ENCODE data around the gene CAPN15. TPM values are rescaled to one million over a fixed set of nuclear protein-coding genes. Genes with fewer than 3 reads are reported as not detected.
A peak's percentile ranks its signal among the peaks of the same experiment; 100 is the strongest.

The CAPN15 gene
- total and polyA plus RNA-seq, 9 of the 15 experiments (the other 6 are each of a cell fraction or from before 2014, with no cell fraction given): 0.62 to 111 (median 14.2) TPM

DNA sequence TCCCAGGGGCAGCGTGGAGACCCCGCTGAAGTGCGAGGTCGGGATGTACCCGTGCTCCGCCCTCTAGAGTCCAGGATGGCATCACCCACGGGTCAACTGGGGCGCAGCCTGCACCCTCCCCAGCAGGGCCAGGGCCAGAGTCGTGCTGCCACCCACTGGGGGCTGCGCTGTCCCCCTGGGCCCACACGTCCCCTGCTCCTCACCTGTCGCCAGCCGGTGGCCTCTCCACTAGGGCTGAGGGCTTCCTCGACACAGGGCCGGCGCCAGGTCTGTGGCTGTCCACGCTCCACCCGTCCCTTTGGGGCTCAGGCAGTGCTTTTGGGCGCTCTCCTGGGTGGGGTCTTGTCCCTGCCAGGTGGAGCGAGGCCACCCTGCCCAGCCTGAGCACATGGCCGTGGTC lies 21.1 kb downstream of the CAPN15 start:
- H3K9me1 ChIP-seq (ENCODE audit: control insufficient read depth, insufficient read depth, low read length): no peaks in the 10 kb centered on the region
- DNase-seq (ENCODE audit: extremely low read depth in 1 of 4, low spot score in 3 of 4) (no peak), FAIRE-seq (no peak), ATAC-seq (no peak)
- no peak overlapping the region for H3K27ac ChIP-seq (ENCODE audit: extremely low read depth, low read depth, low read length)
- in situ Hi-C loops (cut with MboI): no loop called here
- no peaks in the 10 kb centered on the region for H3K9me3 ChIP-seq (replicated peaks; ENCODE audit: control insufficient read depth, insufficient read depth, low read depth, low read length)
- intact Hi-C loops (cut with micrococcal nuclease): no loop called here
- TF ChIP-seq POLR2G (IDR thresholded peaks at IDR 0.05; ENCODE audit: low read depth, low read length) (peak; percentile 55), KDM4B (IDR thresholded peaks at IDR 0.05; ENCODE audit: borderline replicate concordance in 2 of 2, low read depth in 1 of 2) (no peak)
- H3K79me2 ChIP-seq (ENCODE audit: control insufficient read depth, insufficient read depth, low read length): peaks cover 43% of the 10 kb centered on the region
- H3K4me3 ChIP-seq: no peak overlapping the region
- CTCF ChIA-PET (ENCODE audit: low intra/inter-chr PET ratio): no interaction called here
- no peak overlapping the region for H2AFZ ChIP-seq (ENCODE audit: low read depth, low read length)
- BruUV-seq (replicated peaks): no TSS peak
- H4K20me1 ChIP-seq (replicated peaks; ENCODE audit: control insufficient read depth, insufficient read depth, low read length): 0 out of 2 replicates have a peak, but pooled peaks cover 7% of the 10 kb centered on the region
- no peak overlapping the region for H3K4me2 ChIP-seq (ENCODE audit: insufficient read depth, low read length)
- POLR2A ChIA-PET: no interaction called here
- peaks cover 0 to 54% of the 10 kb centered on the region in 2 experiments; a peak in 3 of 5 replicates for H3K4me1 ChIP-seq (replicated peaks in 1 of 2; ENCODE audit: control insufficient read depth in 2 of 2, insufficient read depth in 2 of 2, low read length in 2 of 2)
- WGBS (ENCODE audit: insufficient coverage, low coverage, missing lambda C conversion rate): 98% methylated on average over 17 of the region's 21 CpGs
- H3K36me3 ChIP-seq (ENCODE audit: control insufficient read depth, insufficient read depth, low read length): peaks cover 82% of the 10 kb centered on the region; the same call in 1 of the 3 replicates
- H3K9ac ChIP-seq (ENCODE audit: insufficient read depth in 1 of 2, low read depth in 2 of 2, low read length in 2 of 2): no peak overlapping the region; a peak in 1 of 4 replicates
- H3K27me3 ChIP-seq (ENCODE audit: control insufficient read depth in 2 of 2, insufficient read depth in 2 of 2, low read length in 2 of 2): no peaks in the 10 kb centered on the region

DNA sequence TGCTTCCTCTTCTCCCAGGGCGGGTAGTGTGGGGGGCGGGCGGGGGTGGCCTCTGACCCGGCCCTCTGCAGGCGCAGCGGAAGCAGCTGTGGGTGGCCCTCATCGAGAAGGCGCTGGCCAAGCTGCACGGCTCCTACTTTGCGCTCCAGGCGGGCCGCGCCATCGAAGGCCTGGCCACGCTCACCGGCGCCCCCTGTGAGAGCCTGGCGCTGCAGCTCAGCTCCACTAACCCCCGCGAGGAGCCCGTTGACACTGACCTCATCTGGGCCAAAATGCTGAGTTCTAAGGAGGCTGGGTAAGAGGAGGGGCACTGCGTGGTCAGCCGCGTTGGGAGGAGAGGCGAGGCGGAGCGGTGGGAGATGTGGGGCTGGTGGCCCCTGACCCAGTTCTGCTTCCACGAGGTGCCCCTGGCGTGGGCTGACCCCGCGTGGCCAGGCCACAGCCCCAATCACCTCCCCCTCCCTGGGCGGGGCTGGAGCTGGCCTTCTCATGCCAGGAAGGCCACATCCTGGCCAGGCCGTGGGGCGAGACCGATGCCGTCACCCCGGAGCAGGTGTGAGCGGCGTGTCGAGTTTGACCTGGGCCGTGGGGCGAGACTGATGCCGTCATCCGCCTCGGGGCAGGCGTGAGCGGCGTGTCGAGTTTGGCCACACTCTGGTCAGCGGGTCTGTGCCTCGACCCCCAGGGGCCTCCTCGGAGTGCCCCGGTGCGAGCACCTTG lies 22.2 kb downstream of the CAPN15 start:
- intact Hi-C loops (cut with micrococcal nuclease) (no loop called here), in situ Hi-C loops (cut with MboI) (no loop called here)
- no peak for DNase-seq (ENCODE audit: extremely low read depth in 1 of 4, low spot score in 3 of 4)
- whole genome bisulfite sequencing (ENCODE audit: insufficient coverage, low coverage, missing lambda C conversion rate): 90% methylated on average over 11 of the region's 54 CpGs
- no TSS peak for BruUV-seq (replicated peaks)
- H3K9me3 ChIP-seq (replicated peaks; ENCODE audit: control insufficient read depth, insufficient read depth, low read depth, low read length): no peaks in the 10 kb centered on the region
- ATAC-seq: no peak
- peaks cover 34% of the 10 kb centered on the region for H3K79me2 ChIP-seq (ENCODE audit: control insufficient read depth, insufficient read depth, low read length)
- POLR2A ChIA-PET: interaction anchor here (1.0 kb wide), 1 partner anchor 40 kb away, joined by 3 read pairs; the partner anchor contains the start of gene RAB40C
- H3K27me3 ChIP-seq (ENCODE audit: control insufficient read depth in 2 of 2, insufficient read depth in 2 of 2, low read length in 2 of 2): no peaks in the 10 kb centered on the region
- no peaks in the 10 kb centered on the region for H3K9me1 ChIP-seq (ENCODE audit: control insufficient read depth, insufficient read depth, low read length)
- peaks cover 83% of the 10 kb centered on the region; the same call in 1 of the 3 replicates for H3K36me3 ChIP-seq (ENCODE audit: control insufficient read depth, insufficient read depth, low read length)
- no peak overlapping the region for H3K4me2 ChIP-seq (ENCODE audit: insufficient read depth, low read length)
- no peak overlapping the region for H3K27ac ChIP-seq (ENCODE audit: extremely low read depth, low read depth, low read length)
- TF ChIP-seq, protein P1, sequence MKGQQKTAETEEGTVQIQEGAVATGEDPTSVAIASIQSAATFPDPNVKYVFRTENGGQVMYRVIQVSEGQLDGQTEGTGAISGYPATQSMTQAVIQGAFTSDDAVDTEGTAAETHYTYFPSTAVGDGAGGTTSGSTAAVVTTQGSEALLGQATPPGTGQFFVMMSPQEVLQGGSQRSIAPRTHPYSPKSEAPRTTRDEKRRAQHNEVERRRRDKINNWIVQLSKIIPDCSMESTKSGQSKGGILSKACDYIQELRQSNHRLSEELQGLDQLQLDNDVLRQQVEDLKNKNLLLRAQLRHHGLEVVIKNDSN (CRISPR knock-in tag; IDR thresholded peaks at IDR 0.05): no peak
- TF ChIP-seq ZNF174 (CRISPR knock-in tag; IDR thresholded peaks at IDR 0.05) (no peak), POLR2G (IDR thresholded peaks at IDR 0.05; ENCODE audit: low read depth, low read length) (peak; percentile 5; the same call in 1 of the 2 replicates), MAZ (CRISPR knock-in tag; conservative IDR thresholded peaks at IDR 0.05 in 1 of 2, IDR thresholded peaks at IDR 0.05 in 1 of 2) (no peak), CBX5 (IDR thresholded peaks at IDR 0.05; ENCODE audit: borderline replicate concordance, low read depth) (no peak)
- TF ChIP-seq, protein P2, sequence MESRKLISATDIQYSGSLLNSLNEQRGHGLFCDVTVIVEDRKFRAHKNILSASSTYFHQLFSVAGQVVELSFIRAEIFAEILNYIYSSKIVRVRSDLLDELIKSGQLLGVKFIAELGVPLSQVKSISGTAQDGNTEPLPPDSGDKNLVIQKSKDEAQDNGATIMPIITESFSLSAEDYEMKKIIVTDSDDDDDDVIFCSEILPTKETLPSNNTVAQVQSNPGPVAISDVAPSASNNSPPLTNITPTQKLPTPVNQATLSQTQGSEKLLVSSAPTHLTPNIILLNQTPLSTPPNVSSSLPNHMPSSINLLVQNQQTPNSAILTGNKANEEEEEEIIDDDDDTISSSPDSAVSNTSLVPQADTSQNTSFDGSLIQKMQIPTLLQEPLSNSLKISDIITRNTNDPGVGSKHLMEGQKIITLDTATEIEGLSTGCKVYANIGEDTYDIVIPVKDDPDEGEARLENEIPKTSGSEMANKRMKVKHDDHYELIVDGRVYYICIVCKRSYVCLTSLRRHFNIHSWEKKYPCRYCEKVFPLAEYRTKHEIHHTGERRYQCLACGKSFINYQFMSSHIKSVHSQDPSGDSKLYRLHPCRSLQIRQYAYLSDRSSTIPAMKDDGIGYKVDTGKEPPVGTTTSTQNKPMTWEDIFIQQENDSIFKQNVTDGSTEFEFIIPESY (CRISPR knock-in tag; IDR thresholded peaks at IDR 0.05): peak; percentile 96
- CTCF ChIA-PET (ENCODE audit: low intra/inter-chr PET ratio): no interaction called here
- no peak overlapping the region for H3K4me3 ChIP-seq
- FAIRE-seq: no peak
- no peak overlapping the region for H2AFZ ChIP-seq (ENCODE audit: low read depth, low read length)
- H3K4me1 ChIP-seq (replicated peaks in 1 of 2; ENCODE audit: control insufficient read depth in 2 of 2, insufficient read depth in 2 of 2, low read length in 2 of 2): peaks cover 0 to 47% of the 10 kb centered on the region in 2 experiments; a peak in 2 of 5 replicates
- no peak overlapping the region; a peak in 1 of 4 replicates for H3K9ac ChIP-seq (ENCODE audit: insufficient read depth in 1 of 2, low read depth in 2 of 2, low read length in 2 of 2)
- 0 out of 2 replicates have a peak, but pooled peaks cover 7% of the 10 kb centered on the region for H4K20me1 ChIP-seq (replicated peaks; ENCODE audit: control insufficient read depth, insufficient read depth, low read length)

Measured in K562 (cell line).